WI38 (cell line): ENCODE results near the gene ABRACL.

Experiments used
- H3K4me3 ChIP-seq: 2 replicates; pipeline ENCODE4 v1.5.1; 2011; ENCODE audit warnings: low read depth, mild to moderate bottlenecking, control low read depth, low read length
- CTCF ChIP-seq: IDR thresholded peaks from 2 replicates; pipeline ENCODE4 v1.5.1; 2012; ENCODE audit warnings: low read depth, mild to moderate bottlenecking, control low read depth, low read length

The ABRACL gene

GRCh38 chr6:138999949-139000725, 28.4 kb upstream of the ABRACL start:
- H3K4me3 ChIP-seq, result no peak overlapping the region
- TF ChIP-seq CTCF, result no peak

GRCh38 chr6:139003751-139004150, 24.8 kb upstream of the ABRACL start:
- no peak overlapping the region for H3K4me3 ChIP-seq
- TF ChIP-seq CTCF, result no peak

GRCh38 chr6:139006477-139006876, 22.1 kb upstream of the ABRACL start:
- no peak for TF ChIP-seq CTCF

GRCh38 chr6:139007428-139007827, 21.1 kb upstream of the ABRACL start:
- TF ChIP-seq CTCF, result no peak

More at GRCh38 chr6:139006477-139006876, 22.1 kb upstream of the ABRACL start:
- no peak overlapping the region for H3K4me3 ChIP-seq

GRCh38 chr6:139008117-139008516, 20.4 kb upstream of the ABRACL start:
- H3K4me3 ChIP-seq, result no peak overlapping the region
- TF ChIP-seq CTCF, result no peak

More at GRCh38 chr6:139007428-139007827, 21.1 kb upstream of the ABRACL start:
- no peak overlapping the region for H3K4me3 ChIP-seq

GRCh38 chr6:139010674-139011073, 17.9 kb upstream of the ABRACL start:
- H3K4me3 ChIP-seq, result no peak overlapping the region
- no peak for TF ChIP-seq CTCF

- TF ChIP-seq CTCF, result no peak
- H3K4me3 ChIP-seq, result no peak overlapping the region
These were observed 16.6 kb upstream of the ABRACL start for GRCh38 chr6:139011980-139012379.
